ENCODE measurements around the gene IFNK.

GRCh38 chr9:27518006-27518405 lies 6.1 kb upstream of the IFNK start:
- TF ChIP-seq CTCF (IDR thresholded peaks at IDR 0.05; ENCODE audit: poor library complexity) (no peak), EZH2 (IDR thresholded peaks at IDR 0.05; ENCODE audit: borderline replicate concordance) (no peak)

All from hepatocyte (in vitro differentiated cells).